Measurements from ENCODE around the gene CAPSL. TPM values are rescaled to one million over a fixed set of nuclear protein-coding genes. Genes with fewer than 3 reads are reported as not detected.
"Not testable (repeated sequence)": the region's sequence is repeated elsewhere in the genome, so short reads cannot be mapped to it uniquely, and the experiment has no call there.

The CAPSL gene
- not detected for total RNA-seq

GRCh38 chr5:35938568-35939227 lies at the start of gene CAPSL:
Gene CAPSL (minus strand): TSS chr5:35938622. CDS start chr5:35921120, 17,502 bp downstream.
- peak; percentile 94 for DNase-seq

GRCh38 chr5:35987776-35988175 lies 49.4 kb upstream of the CAPSL start:
- DNase-seq = no peak

GRCh38 chr5:35979715-35980114 lies 41.3 kb upstream of the CAPSL start:
- no peak for DNase-seq

GRCh38 chr5:35976859-35977258 lies 38.4 kb upstream of the CAPSL start:
- DNase-seq = not testable (repeated sequence)

- no peak for DNase-seq
These were observed 36.1 kb upstream of the CAPSL start for GRCh38 chr5:35974570-35974969.

- DNase-seq = no peak
These were observed 33.4 kb upstream of the CAPSL start for GRCh38 chr5:35971878-35972210.

- no peak for DNase-seq
These were observed 32.9 kb upstream of the CAPSL start for GRCh38 chr5:35971186-35971877.

GRCh38 chr5:35963381-35963843 lies 25.0 kb upstream of the CAPSL start:
- no peak for DNase-seq

- no peak for DNase-seq
These were observed 21.9 kb upstream of the CAPSL start for GRCh38 chr5:35960328-35960727.

- no peak for DNase-seq
These were observed 18.0 kb upstream of the CAPSL start for GRCh38 chr5:35956429-35956828.

- no peak for DNase-seq
These were observed 15.8 kb upstream of the CAPSL start for GRCh38 chr5:35954175-35954574.

GRCh38 chr5:35947085-35947484 lies 8.7 kb upstream of the CAPSL start:
- DNase-seq = no peak

- no peak for DNase-seq
These were observed 1.2 kb upstream of the CAPSL start for GRCh38 chr5:35939639-35940038.

GRCh38 chr5:35926389-35927051 lies 11.9 kb downstream of the CAPSL start:
- DNase-seq = peak; percentile 89

GRCh38 chr5:35924950-35925722 lies 13.3 kb downstream of the CAPSL start:
- peak; percentile 87 for DNase-seq

GRCh38 chr5:35924122-35924949 lies 14.1 kb downstream of the CAPSL start:
- DNase-seq = peak; percentile 2

GRCh38 chr5:35922468-35922867 lies 16.0 kb downstream of the CAPSL start:
- no peak for DNase-seq

GRCh38 chr5:35921930-35922329 lies 16.5 kb downstream of the CAPSL start:
- DNase-seq = no peak

GRCh38 chr5:35920890-35921289 lies 17.5 kb downstream of the CAPSL start:
- DNase-seq = peak; percentile 16

GRCh38 chr5:35919191-35919590 lies 19.2 kb downstream of the CAPSL start:
- DNase-seq = no peak

GRCh38 chr5:35908814-35909213 lies 29.6 kb downstream of the CAPSL start:
- no peak for DNase-seq

- no peak for DNase-seq
These were observed 30.2 kb downstream of the CAPSL start for GRCh38 chr5:35908228-35908627.

Data from tongue (tissue), 2 donors.